IPS DF 6.9 (cell line): ENCODE measurements around the gene RPS6KA2.
A peak's percentile ranks its signal among the peaks of the same experiment; 100 is the strongest.

Experiments
- DNase-seq: peaks from one replicate; pipeline ENCODE4 v3.0.0-alpha.2; 2013; ENCODE audit warnings: low read depth, low spot score
- H3K27ac ChIP-seq: one replicate; pipeline ENCODE4 v1.5.1; 2013; ENCODE audit warnings: low read length, control low read depth
- H3K27me3 ChIP-seq: 2 replicates; pipeline ENCODE4 v1.6.1; 2013; ENCODE audit warnings: mild to moderate bottlenecking, low read length; ENCODE audit not compliant: control insufficient read depth, insufficient read depth
- H3K36me3 ChIP-seq: 2 replicates; pipeline ENCODE4 v1.6.1; 2013; ENCODE audit warnings: low read length; ENCODE audit not compliant: control insufficient read depth, insufficient read depth
- H3K4me1 ChIP-seq: 2 replicates; pipeline ENCODE4 v1.6.1; 2013; ENCODE audit warnings: low read length; ENCODE audit not compliant: control insufficient read depth, insufficient read depth
- H3K4me3 ChIP-seq: 2 replicates; pipeline ENCODE4 v1.5.1; 2013; ENCODE audit warnings: mild to moderate bottlenecking, low read length
- H3K9me3 ChIP-seq: 2 replicates; pipeline ENCODE4 v1.6.1; 2013; ENCODE audit warnings: low read length, inconsistent platforms; ENCODE audit not compliant: control insufficient read depth, insufficient read depth
- WGBS: extraction: QIAGEN DNeasy Blood & Tissue Kit; methylation state at CpG from one replicate; pipeline ENCODE4 v1.1.7; 2013; ENCODE audit warnings: mixed read lengths, missing lambda C conversion rate; ENCODE audit not compliant: insufficient read length, insufficient coverage; 5-methylcytosine and 5-hydroxymethylcytosine counted together

Gene RPS6KA2

GRCh38 chr6:166664135-166664534 lies 37.1 kb upstream of the RPS6KA2 start:
- Histone ChIP-seq H3K36me3 (no peaks in the 10 kb centered on the region), H3K27me3 (no peaks in the 10 kb centered on the region), H3K27ac (no peak overlapping the region), H3K9me3 (no peaks in the 10 kb centered on the region), H3K4me3 (no peak overlapping the region), H3K4me1 (0 out of 2 replicates have a peak, but pooled peaks cover 2% of the 10 kb centered on the region)
- DNase-seq = no peak
- WGBS = no CpG with 5 or more reads among the region's 5 CpGs

- no peak overlapping the region for H3K4me3 ChIP-seq
- 0 out of 2 replicates have a peak, but pooled peaks cover 2% of the 10 kb centered on the region for H3K4me1 ChIP-seq
- no CpG with 5 or more reads among the region's 6 CpGs for WGBS
- no peak overlapping the region for H3K27ac ChIP-seq
- H3K27me3 ChIP-seq = no peaks in the 10 kb centered on the region
- H3K9me3 ChIP-seq = no peaks in the 10 kb centered on the region
- no peak for DNase-seq
- no peaks in the 10 kb centered on the region for H3K36me3 ChIP-seq
Observed at GRCh38 chr6:166663568-166663967, 36.5 kb upstream of the RPS6KA2 start.

GRCh38 chr6:166662690-166663089 lies 35.6 kb upstream of the RPS6KA2 start:
- no peaks in the 10 kb centered on the region for H3K27me3 ChIP-seq
- H3K4me3 ChIP-seq = no peak overlapping the region
- 0 out of 2 replicates have a peak, but pooled peaks cover 2% of the 10 kb centered on the region for H3K4me1 ChIP-seq
- no peaks in the 10 kb centered on the region for H3K36me3 ChIP-seq
- WGBS = no CpG with 5 or more reads among the region's 11 CpGs
- H3K9me3 ChIP-seq = no peaks in the 10 kb centered on the region
- no peak overlapping the region for H3K27ac ChIP-seq
- no peak for DNase-seq

- H3K4me3 ChIP-seq = no peak overlapping the region
- 0 out of 2 replicates have a peak, but pooled peaks cover 2% of the 10 kb centered on the region for H3K4me1 ChIP-seq
- no peak for DNase-seq
- H3K9me3 ChIP-seq = no peaks in the 10 kb centered on the region
- no CpG with 5 or more reads among the region's 12 CpGs for WGBS
- no peaks in the 10 kb centered on the region for H3K27me3 ChIP-seq
- H3K27ac ChIP-seq = no peak overlapping the region
- H3K36me3 ChIP-seq = no peaks in the 10 kb centered on the region
Observed at GRCh38 chr6:166661327-166662085, 34.5 kb upstream of the RPS6KA2 start.

- no peak for DNase-seq
- Histone ChIP-seq H3K4me3 (no peak overlapping the region), H3K27me3 (no peaks in the 10 kb centered on the region), H3K36me3 (no peaks in the 10 kb centered on the region), H3K4me1 (peaks cover 4% of the 10 kb centered on the region; the same call in 1 of the 2 replicates), H3K9me3 (no peaks in the 10 kb centered on the region), H3K27ac (no peak overlapping the region)
- WGBS = no CpG with 5 or more reads among the region's 5 CpGs
Observed at GRCh38 chr6:166660157-166660688, 33.2 kb upstream of the RPS6KA2 start.

- no CpG with 5 or more reads among the region's 13 CpGs for WGBS
- H3K27ac ChIP-seq = no peak overlapping the region
- H3K4me3 ChIP-seq = no peak overlapping the region
- H3K27me3 ChIP-seq = no peaks in the 10 kb centered on the region
- H3K4me1 ChIP-seq = peaks cover 4% of the 10 kb centered on the region; the same call in 1 of the 2 replicates
- no peaks in the 10 kb centered on the region for H3K36me3 ChIP-seq
- DNase-seq = no peak
- H3K9me3 ChIP-seq = no peaks in the 10 kb centered on the region
Observed at GRCh38 chr6:166659581-166659980, 32.5 kb upstream of the RPS6KA2 start.

- no peak for DNase-seq
- H3K27me3 ChIP-seq = no peaks in the 10 kb centered on the region
- H3K36me3 ChIP-seq = no peaks in the 10 kb centered on the region
- peaks cover 4% of the 10 kb centered on the region; the same call in 1 of the 2 replicates for H3K4me1 ChIP-seq
- no peak overlapping the region for H3K27ac ChIP-seq
- H3K4me3 ChIP-seq = no peak overlapping the region
- H3K9me3 ChIP-seq = no peaks in the 10 kb centered on the region
- no CpG with 5 or more reads among the region's 9 CpGs for WGBS
Observed at GRCh38 chr6:166658792-166659150, 31.7 kb upstream of the RPS6KA2 start.

GRCh38 chr6:166658115-166658791 lies 31.2 kb upstream of the RPS6KA2 start:
- H3K9me3 ChIP-seq = no peaks in the 10 kb centered on the region
- H3K27ac ChIP-seq = no peak overlapping the region
- H3K27me3 ChIP-seq = no peaks in the 10 kb centered on the region
- no peak overlapping the region for H3K4me3 ChIP-seq
- peaks cover 1% of the 10 kb centered on the region; the same call in 1 of the 2 replicates for H3K4me1 ChIP-seq
- no peak for DNase-seq
- no peaks in the 10 kb centered on the region for H3K36me3 ChIP-seq
- WGBS = no CpG with 5 or more reads among the region's 19 CpGs

GRCh38 chr6:166657531-166657930 lies 30.5 kb upstream of the RPS6KA2 start:
- Histone ChIP-seq H3K36me3 (no peaks in the 10 kb centered on the region), H3K4me1 (peaks cover 1% of the 10 kb centered on the region; the same call in 1 of the 2 replicates), H3K27me3 (no peaks in the 10 kb centered on the region), H3K27ac (no peak overlapping the region), H3K4me3 (no peak overlapping the region), H3K9me3 (no peaks in the 10 kb centered on the region)
- WGBS = no CpG with 5 or more reads among the region's 9 CpGs
- no peak for DNase-seq

GRCh38 chr6:166656230-166657151 lies 29.4 kb upstream of the RPS6KA2 start:
- Histone ChIP-seq H3K36me3 (no peaks in the 10 kb centered on the region), H3K4me1 (peaks cover 1% of the 10 kb centered on the region; the same call in 1 of the 2 replicates), H3K27me3 (no peaks in the 10 kb centered on the region), H3K9me3 (no peaks in the 10 kb centered on the region), H3K27ac (no peak overlapping the region), H3K4me3 (peak overlapping the region; percentile 35; the same call in 1 of the 2 replicates)
- WGBS = no CpG with 5 or more reads among the region's 34 CpGs
- DNase-seq = no peak
